ENCODE data around the gene PLIN1.

PLIN1 gene

GRCh38 chr15:89670971-89671560, 8.1 kb downstream of the PLIN1 start:
- DNase-seq, result no peak

- DNase-seq, result no peak
These were observed 9.2 kb downstream of the PLIN1 start for GRCh38 chr15:89669941-89670340.

GRCh38 chr15:89669309-89669865, 9.8 kb downstream of the PLIN1 start:
- DNase-seq, result no peak

GRCh38 chr15:89668171-89668570, 11.0 kb downstream of the PLIN1 start:
- DNase-seq, result no peak

GRCh38 chr15:89667706-89667960, 11.5 kb downstream of the PLIN1 start:
- DNase-seq, result no peak

GRCh38 chr15:89666858-89667705, 12.1 kb downstream of the PLIN1 start:
- no peak for DNase-seq

GRCh38 chr15:89666184-89666857, 12.8 kb downstream of the PLIN1 start:
- no peak for DNase-seq

- no peak for DNase-seq
These were observed 13.6 kb downstream of the PLIN1 start for GRCh38 chr15:89665449-89666181.

GRCh38 chr15:89664441-89665350, 14.5 kb downstream of the PLIN1 start:
- DNase-seq, result no peak

- peak; percentile 100 for DNase-seq
These were observed 16.1 kb downstream of the PLIN1 start for GRCh38 chr15:89662893-89663626.

- DNase-seq, result no peak
These were observed 18.6 kb downstream of the PLIN1 start for GRCh38 chr15:89660556-89660955.

- DNase-seq, result no peak
These were observed 19.9 kb downstream of the PLIN1 start for GRCh38 chr15:89659295-89659694.

GRCh38 chr15:89657686-89658200, 21.4 kb downstream of the PLIN1 start:
- no peak for DNase-seq

- DNase-seq, result peak; percentile 51
These were observed 22.9 kb downstream of the PLIN1 start for GRCh38 chr15:89656116-89656815.

- peak; percentile 59 for DNase-seq
These were observed 24.0 kb downstream of the PLIN1 start, which contains the start of gene KIF7 for GRCh38 chr15:89654847-89655805. TSS of gene KIF7 (minus strand) at chr15:89655467. CDS start at chr15:89652930, 2,537 bp downstream.

- peak; percentile 47 for DNase-seq
These were observed 24.8 kb downstream of the PLIN1 start for GRCh38 chr15:89654301-89654761.

GRCh38 chr15:89653578-89653977, 25.6 kb downstream of the PLIN1 start:
- no peak for DNase-seq

- DNase-seq, result no peak
These were observed 26.5 kb downstream of the PLIN1 start for GRCh38 chr15:89652666-89653065.

GRCh38 chr15:89652131-89652530, 27.0 kb downstream of the PLIN1 start:
- no peak for DNase-seq
